ENCODE results near the gene ELAVL1. TPM values are rescaled to one million over a fixed set of nuclear protein-coding genes. Genes with fewer than 3 reads are reported as not detected.

The ELAVL1 gene
- total RNA-seq, 2 donors from 2014 or later, result 81.6 to 155 TPM

GRCh38 chr19:7908742-7909461 lies 96.5 kb downstream of the ELAVL1 start:
- Mint-ChIP-seq H3K27ac (no peak overlapping the region), H3K27me3 (no peaks in the 10 kb centered on the region), H3K36me3 (ENCODE audit: low read depth) (peaks cover 43% of the 10 kb centered on the region), H3K4me3 (no peak overlapping the region), H3K9me3 (no peaks in the 10 kb centered on the region), H3K4me1 (peaks cover 7% of the 10 kb centered on the region)
- no peak for ATAC-seq (replicated peaks)

Other genes starting within 250 kb of the ELAVL1 start
- not detected for gene CLEC4M, start 242.4 kb downstream of the ELAVL1 start, total RNA-seq
- 1 to 10 TPM; 3.6 to 4.5 TPM for gene EVI5L, start 175.4 kb downstream of the ELAVL1 start, total RNA-seq
- gene PRR36, start 131.3 kb downstream of the ELAVL1 start, total RNA-seq, result under 1 TPM; 0.19 to 0.21 TPM
- gene LRRC8E, start 117.1 kb downstream of the ELAVL1 start, total RNA-seq, result not detected
- 10 to 100 TPM; 39.0 to 46.3 TPM for gene MAP2K7, start 101.8 kb downstream of the ELAVL1 start, total RNA-seq
- 1 to 10 TPM; 3.7 to 7.6 TPM for gene TGFBR3L, start 90.8 kb downstream of the ELAVL1 start, total RNA-seq
- gene SNAPC2, start 85.3 kb downstream of the ELAVL1 start, total RNA-seq, result 10 to 100 TPM; 16.4 to 20.9 TPM
- gene CTXN1, start 79.5 kb downstream of the ELAVL1 start, total RNA-seq, result under 1 TPM in 1 of 2 donors, not detected in 1; 0.19 TPM
- 10 to 100 TPM; 49.8 to 81.5 TPM for gene TIMM44, start 62.0 kb downstream of the ELAVL1 start, total RNA-seq
- gene CCL25, start 47.1 kb upstream of the ELAVL1 start, total RNA-seq, result under 1 TPM in 1 of 2 donors, not detected in 1; 0.48 TPM
- gene FBN3, start 144.0 kb upstream of the ELAVL1 start, total RNA-seq, result under 1 TPM in 1 of 2 donors, not detected in 1; 0.05 TPM
- 10 to 100 TPM; 14.7 to 33.0 TPM for gene CERS4, start 203.7 kb upstream of the ELAVL1 start, total RNA-seq